SK-N-SH treated with all-trans-retinoic acid at 6 μM for 48 hours (cell line): ENCODE data around the gene CDCA7L.

Source experiments
- CSDC2 ChIP-seq: fragments of 250-450 bp; sonication (Bioruptor Pico); IDR thresholded peaks from 2 replicates; pipeline ENCODE4 v1.5.0; 2020; ENCODE audit warnings: mild to moderate bottlenecking, moderate library complexity
- ESRRG ChIP-seq: fragments of 250-450 bp; sonication (Bioruptor Pico); IDR thresholded peaks from 2 replicates; pipeline ENCODE4 v1.6.1; 2021; ENCODE audit warnings: mild to moderate bottlenecking
- OSR1 ChIP-seq: fragments of 250-450 bp; sonication (Bioruptor Pico); IDR thresholded peaks from 2 replicates; pipeline ENCODE4 v1.8.0; 2022; ENCODE audit warnings: moderate library complexity, mild to moderate bottlenecking, inconsistent platforms
- TCF4 ChIP-seq: fragments of 250-450 bp; sonication (Bioruptor Pico); IDR thresholded peaks from 2 replicates; pipeline ENCODE4 v1.8.0; 2021; ENCODE audit warnings: mild to moderate bottlenecking, moderate library complexity, borderline replicate concordance
- ZFP3 ChIP-seq: fragments of 250-450 bp; sonication (Bioruptor Pico); IDR thresholded peaks from 2 replicates; pipeline ENCODE4 v1.5.0; 2020; ENCODE audit warnings: mild to moderate bottlenecking, moderate library complexity
- ZFP30 ChIP-seq: fragments of 450-650 bp; formaldehyde crosslinking; IDR thresholded peaks from 2 replicates; pipeline ENCODE4 v1.5.0; 2022; ENCODE audit warnings: mild to moderate bottlenecking, moderate library complexity
- ZNF565 ChIP-seq: fragments of 450-650 bp; formaldehyde crosslinking; conservative IDR thresholded peaks from 2 replicates; pipeline ENCODE4 v1.5.0; 2020; ENCODE audit warnings: low read depth, mild to moderate bottlenecking, moderate library complexity
- TF ChIP-seq, protein P1 (sequence below): fragments of 250-450 bp; sonication (Bioruptor Pico); IDR thresholded peaks from 2 replicates; pipeline ENCODE4 v1.5.1; 2020; ENCODE audit warnings: low read depth, mild to moderate bottlenecking, moderate library complexity

DNA sequence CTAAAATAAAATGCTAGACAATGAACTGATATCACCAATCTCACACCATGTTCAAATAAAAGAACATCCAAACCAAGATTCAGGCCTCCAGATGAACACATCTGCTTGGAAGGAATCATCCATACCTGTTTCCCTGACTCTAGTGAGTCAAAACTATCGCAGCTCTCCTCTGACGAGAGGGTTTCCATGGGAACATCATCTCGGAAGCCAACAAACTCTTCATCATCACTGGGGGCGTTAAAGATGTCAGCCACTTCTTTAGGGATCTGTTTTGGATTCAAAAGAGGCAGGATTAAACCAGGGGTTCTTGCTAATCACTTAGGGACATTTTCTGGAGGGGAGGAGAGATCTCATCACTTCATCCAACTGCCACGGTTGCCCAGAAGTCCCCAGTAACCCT lies 29.1 kb downstream of the CDCA7L start:
- TF ChIP-seq ESRRG (CRISPR knock-in tag) (no peak), CSDC2 (CRISPR knock-in tag) (no peak), TCF4 (CRISPR knock-in tag) (no peak), ZNF565 (CRISPR knock-in tag) (no peak), OSR1 (CRISPR knock-in tag) (no peak), ZFP3 (CRISPR knock-in tag) (no peak), ZFP30 (CRISPR knock-in tag) (no peak)
- TF ChIP-seq, protein P1, sequence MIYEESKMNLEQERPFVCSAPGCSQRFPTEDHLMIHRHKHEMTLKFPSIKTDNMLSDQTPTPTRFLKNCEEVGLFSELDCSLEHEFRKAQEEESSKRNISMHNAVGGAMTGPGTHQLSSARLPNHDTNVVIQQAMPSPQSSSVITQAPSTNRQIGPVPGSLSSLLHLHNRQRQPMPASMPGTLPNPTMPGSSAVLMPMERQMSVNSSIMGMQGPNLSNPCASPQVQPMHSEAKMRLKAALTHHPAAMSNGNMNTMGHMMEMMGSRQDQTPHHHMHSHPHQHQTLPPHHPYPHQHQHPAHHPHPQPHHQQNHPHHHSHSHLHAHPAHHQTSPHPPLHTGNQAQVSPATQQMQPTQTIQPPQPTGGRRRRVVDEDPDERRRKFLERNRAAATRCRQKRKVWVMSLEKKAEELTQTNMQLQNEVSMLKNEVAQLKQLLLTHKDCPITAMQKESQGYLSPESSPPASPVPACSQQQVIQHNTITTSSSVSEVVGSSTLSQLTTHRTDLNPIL (CRISPR knock-in tag), result no peak
